ENCODE results near the gene PRELID2.

Gene PRELID2

GRCh38 chr5:145835848-145836239 is 702 bp upstream of the PRELID2 start:
- no peaks in the 10 kb centered on the region for H3K36me3 ChIP-seq (ENCODE audit: low read depth)
- no peaks in the 10 kb centered on the region for H3K9me3 ChIP-seq (ENCODE audit: severe bottlenecking)
- H3K4me1 ChIP-seq (ENCODE audit: insufficient read depth, poor library complexity, severe bottlenecking), result peaks cover 10% of the 10 kb centered on the region
- peak overlapping the region; percentile 11 for H3K27ac ChIP-seq (ENCODE audit: poor library complexity, severe bottlenecking)
- no peaks in the 10 kb centered on the region for H3K27me3 ChIP-seq (ENCODE audit: insufficient read depth, poor library complexity, severe bottlenecking)
- TF ChIP-seq CTCF (IDR thresholded peaks at IDR 0.05; ENCODE audit: poor library complexity, severe bottlenecking), result no peak
- no peak; the same call in 1 of the 3 replicates for ATAC-seq (ENCODE audit: low read depth)
- no peak for DNase-seq (ENCODE audit: low spot score)
- H3K4me3 ChIP-seq (ENCODE audit: severe bottlenecking), result peak overlapping the region; percentile 55

GRCh38 chr5:145834554-145834916 is 607 bp downstream of the PRELID2 start:
- H3K9me3 ChIP-seq (ENCODE audit: severe bottlenecking), result no peaks in the 10 kb centered on the region
- no peak for TF ChIP-seq CTCF (IDR thresholded peaks at IDR 0.05; ENCODE audit: poor library complexity, severe bottlenecking)
- H3K27me3 ChIP-seq (ENCODE audit: insufficient read depth, poor library complexity, severe bottlenecking), result no peaks in the 10 kb centered on the region
- no peaks in the 10 kb centered on the region for H3K36me3 ChIP-seq (ENCODE audit: low read depth)
- ATAC-seq (ENCODE audit: low read depth) (no peak), DNase-seq (ENCODE audit: low spot score) (no peak)
- H3K4me3 ChIP-seq (ENCODE audit: severe bottlenecking), result peak overlapping the region; percentile 55
- peak overlapping the region; percentile 11 for H3K27ac ChIP-seq (ENCODE audit: poor library complexity, severe bottlenecking)
- H3K4me1 ChIP-seq (ENCODE audit: insufficient read depth, poor library complexity, severe bottlenecking), result peaks cover 20% of the 10 kb centered on the region

- H3K9me3 ChIP-seq (ENCODE audit: severe bottlenecking), result no peaks in the 10 kb centered on the region
These were observed 1.4 kb downstream of the PRELID2 start for GRCh38 chr5:145833631-145834200.

GRCh38 chr5:145830594-145830993 is 4.5 kb downstream of the PRELID2 start:
- no peak for ATAC-seq (ENCODE audit: low read depth)
- no peaks in the 10 kb centered on the region for H3K9me3 ChIP-seq (ENCODE audit: severe bottlenecking)
- no peak overlapping the region for H3K4me3 ChIP-seq (ENCODE audit: severe bottlenecking)
- peaks cover 18% of the 10 kb centered on the region for H3K4me1 ChIP-seq (ENCODE audit: insufficient read depth, poor library complexity, severe bottlenecking)
- H3K36me3 ChIP-seq (ENCODE audit: low read depth), result no peaks in the 10 kb centered on the region
- H3K27ac ChIP-seq (ENCODE audit: poor library complexity, severe bottlenecking), result no peak overlapping the region
- no peak for TF ChIP-seq CTCF (IDR thresholded peaks at IDR 0.05; ENCODE audit: poor library complexity, severe bottlenecking)
- H3K27me3 ChIP-seq (ENCODE audit: insufficient read depth, poor library complexity, severe bottlenecking), result no peaks in the 10 kb centered on the region
- no peak for DNase-seq (ENCODE audit: low spot score)

More at GRCh38 chr5:145833631-145834200, 1.4 kb downstream of the PRELID2 start:
- H3K4me3 ChIP-seq (ENCODE audit: severe bottlenecking), result no peak overlapping the region
- no peak for TF ChIP-seq CTCF (IDR thresholded peaks at IDR 0.05; ENCODE audit: poor library complexity, severe bottlenecking)
- H3K36me3 ChIP-seq (ENCODE audit: low read depth), result no peaks in the 10 kb centered on the region
- no peaks in the 10 kb centered on the region for H3K27me3 ChIP-seq (ENCODE audit: insufficient read depth, poor library complexity, severe bottlenecking)
- peaks cover 20% of the 10 kb centered on the region for H3K4me1 ChIP-seq (ENCODE audit: insufficient read depth, poor library complexity, severe bottlenecking)
- ATAC-seq (ENCODE audit: low read depth) (no peak), DNase-seq (ENCODE audit: low spot score) (no peak)
- H3K27ac ChIP-seq (ENCODE audit: poor library complexity, severe bottlenecking), result no peak overlapping the region

GRCh38 chr5:145829708-145830361 is 5.3 kb downstream of the PRELID2 start:
- Histone ChIP-seq H3K27ac (ENCODE audit: poor library complexity, severe bottlenecking) (no peak overlapping the region), H3K36me3 (ENCODE audit: low read depth) (no peaks in the 10 kb centered on the region), H3K4me1 (ENCODE audit: insufficient read depth, poor library complexity, severe bottlenecking) (peaks cover 18% of the 10 kb centered on the region), H3K9me3 (ENCODE audit: severe bottlenecking) (no peaks in the 10 kb centered on the region), H3K27me3 (ENCODE audit: insufficient read depth, poor library complexity, severe bottlenecking) (no peaks in the 10 kb centered on the region), H3K4me3 (ENCODE audit: severe bottlenecking) (no peak overlapping the region)
- DNase-seq (ENCODE audit: low spot score) (no peak), ATAC-seq (ENCODE audit: low read depth) (no peak)
- TF ChIP-seq CTCF (IDR thresholded peaks at IDR 0.05; ENCODE audit: poor library complexity, severe bottlenecking), result no peak
